Common myeloid progenitor, CD34-positive (primary cell): Measurements from ENCODE around the gene DLGAP5.

Experiments used
- CTCF ChIA-PET: fragments of 350-600 bp; sonication (Branson Sonifier 250); formaldehyde crosslinking; loops from one replicate; lab custom pipeline; 2021; ENCODE audit warnings: antibody characterized with exemption; lab: Charles Lee
- POLR2A ChIA-PET: fragments of 350-600 bp; sonication (Branson Sonifier 250); formaldehyde crosslinking; loops from one replicate; lab custom pipeline; 2021; ENCODE audit warnings: antibody characterized with exemption; lab: Charles Lee
- DNase-seq, 3 donors: peaks; one replicate each; pipeline versions ENCODE4 v3.0.0 to v3.0.0-alpha.2; 2013
- H3K27ac ChIP-seq, 2 experiments: 1 replicate in 1 of 2; 2 replicates in 1 of 2; pipeline ENCODE4 v1.7.0; 2013; ENCODE audit warnings: inconsistent platforms in 2 of 2, low read length in 2 of 2, mild to moderate bottlenecking in 2 of 2, low read depth in 1 of 2, moderate library complexity in 1 of 2; ENCODE audit not compliant: severe bottlenecking in 2 of 2, insufficient read depth in 1 of 2, poor library complexity in 1 of 2
- H3K27me3 ChIP-seq, 5 experiments: replicated peaks in 2 of 5; 1 replicate in 3 of 5; 2 replicates in 2 of 5; pipeline versions ENCODE4 v1.6.1 to v1.7.0; 2013; ENCODE audit warnings: low read length in 4 of 5, mild to moderate bottlenecking in 2 of 5, moderate library complexity in 2 of 5, inconsistent platforms in 1 of 5; ENCODE audit not compliant: insufficient read depth in 5 of 5, control insufficient read depth in 4 of 5
- H3K36me3 ChIP-seq, 4 experiments: 1 replicate in 2 of 4; 2 replicates in 2 of 4; pipeline versions ENCODE4 v1.6.1 to v1.7.0; 2013; ENCODE audit warnings: low read length in 3 of 4, control low read depth in 1 of 4, mild to moderate bottlenecking in 1 of 4; ENCODE audit not compliant: control insufficient read depth in 4 of 4, insufficient read depth in 4 of 4
- H3K4me1 ChIP-seq, 4 experiments: 1 replicate in 3 of 4; 2 replicates in 1 of 4; pipeline versions ENCODE4 v1.6.1 to v1.7.1; 2013; ENCODE audit warnings: low read length in 3 of 4, mild to moderate bottlenecking in 3 of 4, control low read depth in 1 of 4, inconsistent platforms in 1 of 4, moderate library complexity in 1 of 4; ENCODE audit not compliant: control insufficient read depth in 4 of 4, insufficient read depth in 4 of 4; ENCODE audit errors: control extremely low read depth in 1 of 4
- H3K4me3 ChIP-seq, 7 experiments: 1 replicate in 4 of 7; 2 replicates in 3 of 7; pipeline versions ENCODE4 v1.5.1 to v1.7.0; 2013; ENCODE audit warnings: mild to moderate bottlenecking in 7 of 7, low read length in 6 of 7, moderate library complexity in 6 of 7, inconsistent platforms in 2 of 7, low read depth in 2 of 7, control low read depth in 1 of 7; ENCODE audit not compliant: insufficient read depth in 4 of 7, control insufficient read depth in 1 of 7; ENCODE audit errors: extremely low read depth in 1 of 7
- H3K9me3 ChIP-seq, 5 experiments: 1 replicate in 4 of 5; 2 replicates in 1 of 5; pipeline versions ENCODE4 v1.6.1 to v1.7.1; 2013; ENCODE audit warnings: low read length in 4 of 5, mild to moderate bottlenecking in 2 of 5, inconsistent platforms in 1 of 5, low read depth in 1 of 5, moderate library complexity in 1 of 5; ENCODE audit not compliant: control insufficient read depth in 4 of 5, insufficient read depth in 2 of 5; ENCODE audit errors: control extremely low read depth in 1 of 5
- WGBS: methylation state at CpG from one replicate; pipeline ENCODE4 v1.1.5; 2013; ENCODE audit not compliant: insufficient coverage; 5-methylcytosine and 5-hydroxymethylcytosine counted together

DLGAP5 gene

DNA sequence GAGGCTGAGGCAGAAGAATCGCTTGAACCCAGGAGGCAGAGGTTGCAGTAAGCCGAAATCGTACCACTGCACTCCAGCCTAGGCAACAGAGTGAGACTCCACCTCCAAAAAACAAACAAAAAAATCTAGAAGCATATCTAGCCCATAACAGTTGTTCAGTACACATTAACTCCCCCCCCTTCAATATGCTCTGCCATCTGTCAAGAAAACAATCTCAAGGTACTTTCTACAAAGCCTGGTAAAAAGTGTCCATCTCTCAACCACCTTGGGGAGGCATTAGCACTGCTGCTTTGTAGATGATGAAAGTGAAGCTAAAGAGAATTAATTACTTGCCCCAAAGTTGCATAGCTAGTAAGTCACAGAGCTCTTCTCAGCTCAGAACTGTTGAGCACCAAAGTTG is 37.4 kb downstream of the DLGAP5 start:
- H3K27me3 ChIP-seq, result no peaks in the 10 kb centered on the region
- no peak overlapping the region for H3K27ac ChIP-seq
- H3K4me1 ChIP-seq, result no peaks in the 10 kb centered on the region
- no peaks in the 10 kb centered on the region for H3K9me3 ChIP-seq
- no peak overlapping the region for H3K4me3 ChIP-seq
- ChIA-PET POLR2A (no interaction called here), CTCF (interaction anchor here (1.0 kb wide), 1 partner anchor 76 kb away, joined by 3 read pairs; no protein-coding TSS in a partner anchor)
- WGBS, result 80% methylated on average over 2 of the region's 3 CpGs
- peaks cover 12 to 56% (median 23%) of the 10 kb centered on the region in 4 experiments for H3K36me3 ChIP-seq
- DNase-seq, result no peak

DNA sequence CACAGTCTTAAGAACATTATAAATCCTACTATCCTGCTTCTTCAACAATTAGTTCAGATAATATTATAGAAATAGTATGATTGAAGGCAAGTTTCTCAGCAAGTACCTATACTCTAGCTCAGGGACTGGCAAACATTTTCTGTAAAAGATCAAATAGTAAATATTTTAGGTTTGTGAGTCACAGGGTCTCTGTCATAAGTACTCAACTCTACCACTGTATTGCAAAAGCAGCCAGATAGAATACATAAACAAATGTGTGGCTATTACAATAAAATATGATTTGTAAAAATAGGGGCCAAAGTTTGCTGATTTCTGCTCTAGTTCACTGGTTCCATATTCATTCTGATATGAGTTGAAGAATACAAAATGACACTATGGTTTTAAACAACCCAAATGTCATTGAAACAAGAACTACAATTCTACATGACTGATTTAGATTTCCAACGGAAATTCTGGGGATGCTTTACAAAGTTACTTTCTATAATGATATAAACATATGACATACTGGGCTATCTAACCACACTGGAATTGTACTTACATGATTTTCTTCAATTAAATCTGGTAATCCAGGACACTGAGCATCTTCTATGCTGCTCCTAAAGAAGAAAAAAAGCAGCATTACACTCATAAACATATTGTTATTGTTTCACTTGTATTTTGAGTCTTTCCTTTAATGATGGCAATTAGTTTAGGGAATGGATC is 39.2 kb downstream of the DLGAP5 start:
- H3K27ac ChIP-seq, result no peak overlapping the region
- ChIA-PET POLR2A (interaction anchor here (0.7 kb wide), 1 partner anchor 180 kb away, joined by 4 read pairs; no protein-coding TSS in a partner anchor), CTCF (interaction anchor here (0.6 to 1.3 kb wide), 2 partner anchors 9 to 52 kb away, joined by 3 read pairs; no protein-coding TSS in a partner anchor)
- no peak overlapping the region for H3K4me3 ChIP-seq
- no peaks in the 10 kb centered on the region for H3K9me3 ChIP-seq
- H3K4me1 ChIP-seq, result no peaks in the 10 kb centered on the region
- no peaks in the 10 kb centered on the region for H3K27me3 ChIP-seq
- DNase-seq, result no peak
- H3K36me3 ChIP-seq, result peaks cover 15 to 55% (median 27%) of the 10 kb centered on the region in 4 experiments
- WGBS, result no CpG with 5 or more reads among the region's 1 CpG

DNA sequence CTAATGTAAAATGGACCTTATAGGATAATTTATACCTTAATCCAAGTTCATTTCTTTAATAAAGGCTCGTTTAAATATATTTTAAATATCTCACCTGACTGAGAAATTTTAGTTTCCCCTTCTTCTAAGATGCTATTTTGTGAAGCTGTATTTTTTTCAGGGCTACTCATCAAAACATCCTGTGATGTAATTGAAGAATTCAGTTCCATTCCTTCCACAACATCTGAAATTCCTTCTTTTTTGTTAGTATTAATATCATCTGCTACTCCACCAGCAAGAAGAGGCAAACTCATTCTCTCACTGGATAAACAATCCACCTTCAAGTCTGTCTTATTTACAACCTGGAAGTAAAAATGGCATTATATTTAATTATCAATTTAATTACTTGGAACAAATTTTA is 39.8 kb downstream of the DLGAP5 start:
- ChIA-PET POLR2A (interaction anchor here (0.7 kb wide), 1 partner anchor 180 kb away, joined by 4 read pairs; no protein-coding TSS in a partner anchor), CTCF (no interaction called here)
- WGBS, result no CpG with 5 or more reads among the region's 1 CpG
- Histone ChIP-seq H3K4me1 (no peaks in the 10 kb centered on the region), H3K27me3 (no peaks in the 10 kb centered on the region), H3K9me3 (no peaks in the 10 kb centered on the region), H3K36me3 (peaks cover 14 to 54% (median 26%) of the 10 kb centered on the region in 4 experiments), H3K27ac (no peak overlapping the region), H3K4me3 (no peak overlapping the region)
- no peak for DNase-seq

DNA sequence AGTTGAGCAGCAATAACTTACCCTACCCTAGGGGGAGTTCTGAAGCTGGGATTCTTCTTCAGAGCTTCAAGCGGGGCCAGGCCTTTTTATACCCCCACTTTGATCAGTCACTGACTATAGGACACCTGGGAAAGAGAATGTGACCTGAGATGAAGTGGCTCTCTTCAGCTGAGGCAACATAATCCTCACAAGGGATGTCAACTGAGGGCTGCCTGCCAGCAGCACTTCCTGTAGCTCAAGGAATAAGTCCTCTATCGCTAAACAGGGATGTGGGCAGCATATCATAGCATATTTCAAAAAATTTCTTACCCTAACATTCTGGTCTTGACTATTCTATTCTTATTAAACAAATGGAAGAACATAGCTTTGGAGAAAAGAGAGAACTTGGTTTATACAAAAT is 45.0 kb downstream of the DLGAP5 start:
- Histone ChIP-seq H3K27me3 (no peaks in the 10 kb centered on the region), H3K36me3 (peaks cover 4 to 37% (median 9%) of the 10 kb centered on the region in 4 experiments)
- CTCF ChIA-PET, result interaction anchor here (0.6 to 1.7 kb wide), 5 partner anchors 11 to 17 kb away, joined by 3 to 7 read pairs (median 3); no protein-coding TSS in a partner anchor

DNA sequence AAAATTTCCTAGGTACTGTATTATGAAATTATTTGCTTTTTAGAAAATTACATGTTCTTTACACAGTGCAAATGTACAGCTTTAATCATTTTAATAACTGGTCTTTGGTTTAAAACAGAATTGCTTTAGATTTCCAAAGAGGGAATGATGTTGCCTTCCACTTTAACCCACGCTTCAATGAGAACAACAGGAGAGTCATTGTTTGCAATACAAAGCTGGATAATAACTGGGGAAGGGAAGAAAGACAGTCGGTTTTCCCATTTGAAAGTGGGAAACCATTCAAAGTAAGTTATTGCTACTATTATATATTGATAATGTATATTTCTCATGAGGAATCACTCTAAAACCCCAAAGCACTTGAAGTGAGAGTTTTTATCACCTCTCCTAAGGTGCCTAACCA is 48.9 kb downstream of the DLGAP5 start:
- 100% methylated on average over 1 of the region's 2 CpGs for WGBS
- no peaks in the 10 kb centered on the region for H3K4me1 ChIP-seq
- no peak overlapping the region for H3K4me3 ChIP-seq
- no peaks in the 10 kb centered on the region for H3K9me3 ChIP-seq
- no peak for DNase-seq
- ChIA-PET CTCF (interaction anchor here (0.6 to 1.9 kb wide), 2 partner anchors 18 to 1028 kb away, joined by 3 to 9 read pairs; no protein-coding TSS in a partner anchor), POLR2A (interaction anchor here (0.5 kb wide), 1 partner anchor 1162 kb away, joined by 3 read pairs; no protein-coding TSS in a partner anchor)
- H3K27ac ChIP-seq, result no peak overlapping the region
- peaks cover 0 to 22% (median 2%) of the 10 kb centered on the region in 4 experiments for H3K36me3 ChIP-seq
- no peaks in the 10 kb centered on the region for H3K27me3 ChIP-seq

More for the DNA sequence above, 45.0 kb downstream of the DLGAP5 start:
- Histone ChIP-seq H3K4me3 (no peak overlapping the region), H3K9me3 (no peaks in the 10 kb centered on the region), H3K27ac (no peak overlapping the region), H3K4me1 (no peaks in the 10 kb centered on the region)
- 56% methylated on average over 2 of the region's 2 CpGs for WGBS
- no peak for DNase-seq
- POLR2A ChIA-PET, result no interaction called here

DNA sequence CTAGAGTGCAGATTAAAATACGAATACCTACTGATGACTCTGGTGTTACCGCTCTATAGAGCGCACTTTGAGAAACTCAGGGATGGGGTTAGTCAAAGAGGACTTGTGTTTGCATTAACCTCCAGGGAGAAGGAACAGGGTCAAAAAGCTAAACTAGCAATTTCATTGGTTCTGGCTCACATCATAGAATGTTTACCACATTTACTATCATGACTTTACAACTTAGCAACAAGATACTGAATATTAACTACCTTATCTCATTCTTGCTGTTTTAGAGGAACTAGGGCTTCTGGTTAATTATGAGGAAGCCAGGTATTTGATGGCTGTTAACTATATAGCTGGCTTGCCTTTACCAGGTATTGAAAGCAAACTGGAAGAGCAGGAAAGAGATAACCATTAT is 49.6 kb downstream of the DLGAP5 start:
- Histone ChIP-seq H3K4me1 (no peaks in the 10 kb centered on the region), H3K4me3 (no peak overlapping the region), H3K27me3 (no peaks in the 10 kb centered on the region), H3K9me3 (no peaks in the 10 kb centered on the region), H3K27ac (no peak overlapping the region), H3K36me3 (peaks cover 0 to 18% (median 0%) of the 10 kb centered on the region in 4 experiments)
- WGBS, result 100% methylated on average over 2 of the region's 3 CpGs
- ChIA-PET CTCF (no interaction called here), POLR2A (no interaction called here)
- no peak for DNase-seq
